Upper lobe of left lung (tissue), 6 donors: Measurements from ENCODE around the gene CACUL1. TPM values are rescaled to one million over a fixed set of nuclear protein-coding genes. Genes with fewer than 3 reads are reported as not detected.

Experiments used
- ATAC-seq, 2 donors: fragments of 200-7000 bp; cut with Tn5 transposase; one replicate each; pipeline ENCODE4 v1.9.1; 2022; ENCODE audit warnings: mild to moderate bottlenecking in 2 of 2, moderate library complexity in 2 of 2; ENCODE audit not compliant: low FRiP score in 2 of 2
- DNase-seq, 2 donors: peaks; one replicate each; pipeline ENCODE4 v3.0.0-alpha.2; 2019 to 2020
- H3K27ac ChIP-seq, 4 donors: fragments of 200-600 bp; sonication (generic); one replicate each; pipeline ENCODE4 v1.5.1; 2016 to 2019
- H3K27me3 ChIP-seq, 4 donors: fragments of 200-600 bp; sonication (generic); one replicate each; pipeline ENCODE4 v1.5.1; 2017 to 2019
- H3K36me3 ChIP-seq, 4 donors: fragments of 200-600 bp; sonication (generic); one replicate each; pipeline ENCODE4 v1.5.1; 2016 to 2019
- H3K4me1 ChIP-seq, 4 donors: fragments of 200-600 bp; sonication (generic); one replicate each; pipeline ENCODE4 v1.5.1; 2018 to 2019
- H3K4me3 ChIP-seq, 4 donors: fragments of 200-600 bp; sonication (generic); one replicate each; pipeline ENCODE4 v1.5.1; 2017 to 2019; ENCODE audit warnings: mild to moderate bottlenecking in 2 of 4, moderate library complexity in 1 of 4
- H3K9me3 ChIP-seq, 4 donors: fragments of 200-600 bp; sonication (generic); one replicate each; pipeline ENCODE4 v1.5.1; 2018 to 2019
- CTCF ChIP-seq, 6 experiments: fragments of 450-650 bp in 4 of 6; fragments of 200-600 bp in 2 of 6; sonication (generic) in 2 of 6; IDR thresholded peaks; one replicate each; pipeline ENCODE4 v1.5.1; 2016 to 2019; ENCODE audit warnings: antibody characterized with exemption in 6 of 6
- EP300 ChIP-seq, 4 donors: sonication (generic); formaldehyde crosslinking; IDR thresholded peaks; one replicate each; pipeline ENCODE4 v1.5.1; 2017; ENCODE audit warnings: antibody characterized with exemption in 4 of 4, control low read depth in 2 of 4
- POLR2A ChIP-seq, 4 donors: fragments of 450-650 bp; IDR thresholded peaks; one replicate each; pipeline ENCODE4 v1.5.1; 2016 to 2017; ENCODE audit warnings: antibody characterized with exemption in 4 of 4, mild to moderate bottlenecking in 2 of 4
- POLR2AphosphoS5 ChIP-seq, 2 donors: sonication (generic); formaldehyde crosslinking; IDR thresholded peaks; one replicate each; pipeline ENCODE4 v1.5.1; 2017; ENCODE audit warnings: antibody characterized with exemption in 2 of 2
- WGBS, 2 donors: methylation state at CpG; one replicate each; pipeline ENCODE4 v1.1.5; 2017 to 2018; 5-methylcytosine and 5-hydroxymethylcytosine counted together
- total RNA-seq, 6 donors: library from RNA; depleted of rRNA in 4 of 6; stranded (reverse); fragments of >200 nt in 4 of 6; gene quantifications; one replicate each; pipeline versions ENCODE4 v1.1.0 to v1.2.1, GENCODE V29; 2016 to 2021
- donor health status: DM: no; HTN: no; CAD: no; lungs with moderate emphysema.
- donor health status: DM: no; HTN: yes; CAD: no; lungs with severe emphysema.

CACUL1 gene
- total RNA-seq = 10 to 100 TPM; 23.3 to 44.0 (median 38.2) TPM

DNA sequence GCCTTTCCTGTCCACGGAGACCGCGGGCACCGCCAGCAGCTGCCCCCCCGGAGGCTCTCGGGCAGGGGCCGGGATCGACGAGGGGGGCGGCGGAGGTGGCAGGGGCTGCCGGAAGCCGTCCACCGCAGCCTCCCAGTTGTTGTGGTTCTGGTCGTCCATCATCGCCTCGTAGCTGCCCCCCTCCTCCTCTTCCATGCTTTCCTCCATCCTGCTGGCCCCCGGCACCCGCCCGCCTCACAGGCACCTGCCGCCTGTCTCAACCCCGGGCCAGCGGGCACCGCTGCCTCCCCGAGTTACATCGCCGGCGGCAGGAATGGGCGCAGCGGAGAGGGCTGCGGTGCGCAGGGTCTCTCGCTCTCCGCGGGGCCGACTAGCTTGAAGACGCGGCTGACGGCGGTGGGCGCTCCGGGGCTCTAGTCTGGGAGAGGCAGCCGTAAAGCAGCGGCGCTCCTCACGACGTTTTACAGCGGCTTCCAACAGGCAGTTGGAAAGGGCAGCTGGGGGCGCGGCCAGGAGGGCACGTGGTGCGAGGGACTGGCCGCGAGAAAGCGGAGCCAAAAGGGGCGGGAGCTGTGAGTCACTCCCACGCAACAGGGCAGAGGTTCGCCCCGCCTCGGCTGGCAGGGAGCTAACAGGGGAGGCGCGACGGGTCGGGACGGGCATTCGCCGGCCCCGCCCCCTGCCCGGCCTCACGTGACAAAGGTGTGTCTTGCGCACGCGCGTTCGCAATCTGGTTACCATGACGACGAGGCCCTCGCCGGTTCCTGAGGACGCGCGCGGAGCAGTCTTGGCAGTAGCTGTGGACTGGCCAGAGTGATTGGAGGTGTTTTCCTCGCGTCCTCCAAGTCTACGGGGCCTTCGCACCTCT is at the start of gene CACUL1:
Gene CACUL1 (minus strand): TSS at position 415 of the 868 bp plus-strand sequence. CDS start 208 bp downstream, at position 207.
- DNase-seq (peak; percentile 100), ATAC-seq (peak; percentile 99 to 100)
- TF ChIP-seq CTCF (IDR thresholded peaks at IDR 0.05) = peak in 1 of 6 experiments; percentile 8
- peak; percentile 86 to 94 for TF ChIP-seq POLR2AphosphoS5 (IDR thresholded peaks at IDR 0.05)
- TF ChIP-seq POLR2A (IDR thresholded peaks at IDR 0.05) = peak in 3 of 4 donors; percentile 54 to 89 (median 62)
- TF ChIP-seq EP300 (IDR thresholded peaks at IDR 0.05) = peak in 1 of 4 donors; percentile 81
- H3K36me3 ChIP-seq = no peaks in the 10 kb centered on the region
- peak within 1 kb of the TSS; percentile 75 to 99 (median 92) for H3K4me3 ChIP-seq
- peaks cover 18 to 35% (median 26%) of the 10 kb centered on the region in 4 donors for H3K4me1 ChIP-seq
- H3K9me3 ChIP-seq = no peaks in the 10 kb centered on the region
- peak within 1 kb of the TSS; percentile 91 to 96 (median 93) for H3K27ac ChIP-seq
- H3K27me3 ChIP-seq = no peaks in the 10 kb centered on the region
- 0 to 1% methylated on average over 9 to 66 of the region's 87 CpGs for WGBS, 2 donors

DNA sequence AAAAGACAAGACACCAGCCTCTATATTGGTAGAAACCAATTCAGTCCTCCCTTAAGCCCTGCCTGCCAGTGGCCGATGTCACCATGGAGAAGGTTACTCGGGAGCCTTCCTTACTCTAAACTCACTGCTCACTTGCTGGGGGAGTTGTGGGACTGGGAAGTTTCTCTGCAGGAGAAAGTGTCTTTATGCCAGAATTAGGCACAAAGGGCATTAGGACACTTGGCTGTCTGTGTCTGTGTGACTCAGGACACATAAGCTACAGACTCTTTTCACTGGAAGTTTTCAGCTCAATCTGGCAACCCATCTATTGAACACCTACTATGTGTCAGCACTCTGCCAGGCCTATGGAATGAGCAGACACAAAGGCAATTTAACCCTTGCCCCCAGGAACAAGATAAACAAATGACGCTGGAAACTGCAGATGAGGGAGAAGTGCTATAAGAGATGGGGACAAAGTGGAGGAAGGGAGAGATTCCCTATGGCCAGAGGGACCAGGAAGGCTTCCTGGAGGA is 49.5 kb upstream of the CACUL1 start:
- DNase-seq (no peak), ATAC-seq (no peak)
- H3K9me3 ChIP-seq = no peaks in the 10 kb centered on the region
- H3K4me3 ChIP-seq = no peak overlapping the region
- WGBS, 2 donors = 51 to 56% methylated on average over 3 of the region's 3 CpGs
- no peak overlapping the region for H3K27ac ChIP-seq
- no peaks in the 10 kb centered on the region for H3K36me3 ChIP-seq
- TF ChIP-seq POLR2A (IDR thresholded peaks at IDR 0.05) (no peak), POLR2AphosphoS5 (IDR thresholded peaks at IDR 0.05) (no peak), EP300 (IDR thresholded peaks at IDR 0.05) (no peak), CTCF (IDR thresholded peaks at IDR 0.05) (no peak)
- H3K27me3 ChIP-seq = no peaks in the 10 kb centered on the region
- H3K4me1 ChIP-seq = no peaks in the 10 kb centered on the region

DNA sequence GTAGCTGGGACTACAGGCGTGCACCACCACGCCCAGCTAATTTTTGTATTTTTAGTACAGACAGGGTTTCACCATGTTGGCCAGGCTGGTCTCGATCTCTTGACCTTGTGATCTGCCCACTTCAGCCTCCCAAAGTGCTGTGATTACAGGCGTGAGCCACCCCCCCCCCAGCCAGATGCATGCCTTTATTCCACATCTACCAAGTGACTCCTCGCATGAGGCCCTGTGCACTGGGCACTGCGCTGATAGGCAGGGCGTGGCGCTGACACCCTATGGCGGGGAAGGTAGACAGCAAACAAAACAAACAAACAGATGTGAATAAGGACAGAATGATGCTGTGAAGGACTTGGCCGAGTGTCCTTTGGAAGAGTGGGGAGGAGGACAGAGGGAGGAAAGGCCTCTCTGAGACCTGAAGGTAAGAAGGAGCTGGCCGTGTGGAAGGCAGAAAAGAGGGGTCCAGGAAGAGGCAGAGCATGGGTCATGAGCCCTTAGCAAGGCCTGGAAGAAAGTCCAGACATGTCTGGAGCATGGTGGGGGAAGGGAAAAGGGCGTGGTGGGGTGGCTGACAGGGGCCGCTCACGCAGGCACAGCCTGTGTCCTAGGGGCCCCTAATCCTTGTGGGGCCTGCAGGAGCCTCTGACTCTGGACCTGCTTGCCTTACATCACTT is 47.5 kb upstream of the CACUL1 start:
- DNase-seq (no peak), ATAC-seq (no peak)
- H3K4me3 ChIP-seq = no peak overlapping the region
- H3K9me3 ChIP-seq = no peaks in the 10 kb centered on the region
- H3K36me3 ChIP-seq = no peaks in the 10 kb centered on the region
- TF ChIP-seq EP300 (IDR thresholded peaks at IDR 0.05) = no peak
- TF ChIP-seq CTCF (IDR thresholded peaks at IDR 0.05) = no peak
- no peak for TF ChIP-seq POLR2A (IDR thresholded peaks at IDR 0.05)
- no peak for TF ChIP-seq POLR2AphosphoS5 (IDR thresholded peaks at IDR 0.05)
- no peaks in the 10 kb centered on the region for H3K27me3 ChIP-seq
- no peak overlapping the region for H3K27ac ChIP-seq
- 76 to 83% methylated on average over 14 of the region's 14 CpGs for WGBS, 2 donors
- no peaks in the 10 kb centered on the region for H3K4me1 ChIP-seq

GRCh38 chr10:118800920-118801319 is 46.1 kb upstream of the CACUL1 start:
- no peaks in the 10 kb centered on the region for H3K27me3 ChIP-seq
- DNase-seq = no peak
- TF ChIP-seq CTCF (IDR thresholded peaks at IDR 0.05) (peak in 3 of 6 experiments; percentile 40 to 48 (median 46)), POLR2A (IDR thresholded peaks at IDR 0.05) (no peak)

More at GRCh38 chr10:118800920-118801319, 46.1 kb upstream of the CACUL1 start:
- H3K9me3 ChIP-seq = no peaks in the 10 kb centered on the region
- H3K4me3 ChIP-seq = no peak overlapping the region
- H3K4me1 ChIP-seq = no peaks in the 10 kb centered on the region
- no peaks in the 10 kb centered on the region for H3K36me3 ChIP-seq
- ATAC-seq = peak in 1 of 2 donors; percentile 68
- WGBS, 2 donors = 69 to 79% methylated on average over 4 of the region's 4 CpGs
- H3K27ac ChIP-seq = no peak overlapping the region
